Measurements from ENCODE around the gene NR3C2.

The NR3C2 gene

DNA sequence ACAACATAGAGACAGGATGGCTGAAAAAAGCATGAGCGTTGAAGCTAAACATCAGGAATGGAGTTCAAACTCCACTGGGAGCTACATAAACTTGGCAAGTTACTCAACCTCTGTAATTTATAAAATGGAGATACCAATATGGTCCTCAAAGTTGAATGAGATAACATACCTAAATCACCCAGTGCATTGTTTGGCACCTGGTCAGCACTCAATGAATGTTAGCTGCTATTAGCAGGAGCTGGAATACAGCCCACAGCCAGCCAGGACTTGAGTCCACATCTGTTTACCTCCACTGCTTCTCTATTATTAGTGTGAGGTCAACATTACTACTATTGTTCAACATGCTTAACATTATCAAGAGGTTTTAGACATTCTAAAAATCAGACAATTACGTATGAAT is 97.9 kb downstream of the NR3C2 start:
- CTCF ChIA-PET, result no interaction called here
- TF ChIP-seq, protein P1, sequence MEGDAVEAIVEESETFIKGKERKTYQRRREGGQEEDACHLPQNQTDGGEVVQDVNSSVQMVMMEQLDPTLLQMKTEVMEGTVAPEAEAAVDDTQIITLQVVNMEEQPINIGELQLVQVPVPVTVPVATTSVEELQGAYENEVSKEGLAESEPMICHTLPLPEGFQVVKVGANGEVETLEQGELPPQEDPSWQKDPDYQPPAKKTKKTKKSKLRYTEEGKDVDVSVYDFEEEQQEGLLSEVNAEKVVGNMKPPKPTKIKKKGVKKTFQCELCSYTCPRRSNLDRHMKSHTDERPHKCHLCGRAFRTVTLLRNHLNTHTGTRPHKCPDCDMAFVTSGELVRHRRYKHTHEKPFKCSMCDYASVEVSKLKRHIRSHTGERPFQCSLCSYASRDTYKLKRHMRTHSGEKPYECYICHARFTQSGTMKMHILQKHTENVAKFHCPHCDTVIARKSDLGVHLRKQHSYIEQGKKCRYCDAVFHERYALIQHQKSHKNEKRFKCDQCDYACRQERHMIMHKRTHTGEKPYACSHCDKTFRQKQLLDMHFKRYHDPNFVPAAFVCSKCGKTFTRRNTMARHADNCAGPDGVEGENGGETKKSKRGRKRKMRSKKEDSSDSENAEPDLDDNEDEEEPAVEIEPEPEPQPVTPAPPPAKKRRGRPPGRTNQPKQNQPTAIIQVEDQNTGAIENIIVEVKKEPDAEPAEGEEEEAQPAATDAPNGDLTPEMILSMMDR (IDR thresholded peaks at IDR 0.05; ENCODE audit: insufficient read depth, low read length, missing control alignments), result no peak
- POLR2A ChIA-PET, result no interaction called here
- H3K4me3 ChIP-seq (ENCODE audit: low read depth, low read length), result no peak overlapping the region
- no peak for DNase-seq (ENCODE audit: low read depth, low spot score)

DNA sequence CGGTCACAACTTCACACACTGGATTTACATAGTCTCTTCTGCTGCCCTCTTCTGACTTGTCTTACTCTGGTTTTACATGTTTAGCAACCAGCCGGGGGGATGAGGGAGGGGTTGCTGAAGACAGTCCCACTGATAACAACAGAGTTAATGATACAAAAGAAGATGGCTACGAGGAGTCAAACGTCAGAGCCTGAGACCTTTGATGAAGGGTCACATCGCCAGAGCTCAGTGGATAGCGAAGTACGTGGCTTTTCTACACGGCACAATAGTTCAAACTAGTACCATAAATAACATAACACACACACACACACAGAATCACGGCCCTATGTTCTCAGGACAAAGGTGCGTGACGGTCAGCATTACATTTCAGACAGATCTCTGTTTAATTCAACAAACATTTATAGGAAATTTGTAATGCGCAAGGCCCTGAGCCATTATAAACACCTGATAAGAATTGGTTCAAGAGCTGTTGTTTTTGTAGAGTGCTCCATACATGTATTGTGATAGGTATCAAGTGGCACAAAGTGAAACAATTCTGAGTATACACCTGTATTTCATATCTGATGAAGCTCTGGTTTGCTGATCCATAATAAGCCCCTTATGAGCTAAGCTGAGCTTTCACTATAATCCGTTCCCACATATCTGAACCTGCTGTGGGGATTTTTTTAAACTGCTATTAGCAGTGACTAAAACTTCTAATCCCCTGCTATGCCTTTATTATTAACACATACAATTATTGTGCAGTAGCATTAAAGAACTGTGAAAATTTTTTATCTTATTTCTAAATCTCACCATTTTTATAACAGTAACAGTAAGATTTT is 100.0 kb downstream of the NR3C2 start:
- CTCF ChIA-PET, result no interaction called here
- H3K4me3 ChIP-seq (ENCODE audit: low read depth, low read length), result no peak overlapping the region
- TF ChIP-seq, protein P1 (IDR thresholded peaks at IDR 0.05; ENCODE audit: insufficient read depth, low read length, missing control alignments), result no peak
- DNase-seq (ENCODE audit: low read depth, low spot score), result no peak
- POLR2A ChIA-PET, result no interaction called here

DNA sequence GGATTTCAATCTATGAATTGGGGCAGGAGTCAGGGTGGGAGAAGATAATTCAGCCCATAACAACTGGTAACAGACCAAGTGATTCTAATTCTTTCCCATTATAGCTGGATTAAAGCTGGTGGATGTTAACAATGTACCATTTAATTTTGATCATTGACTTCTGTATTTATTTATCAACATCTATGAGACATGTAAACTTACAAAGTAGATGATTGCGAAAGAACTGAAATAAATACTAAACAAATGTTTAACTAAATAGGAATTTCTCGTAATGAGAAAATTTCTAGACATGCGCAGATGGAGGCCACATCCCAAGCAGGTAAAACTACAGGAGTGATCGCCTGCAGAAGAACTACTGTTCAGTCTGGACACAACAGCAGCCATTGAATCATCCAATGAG is 107.1 kb downstream of the NR3C2 start:
- no peak for DNase-seq (ENCODE audit: low read depth, low spot score)
- CTCF ChIA-PET, result no interaction called here
- H3K4me3 ChIP-seq (ENCODE audit: low read depth, low read length), result no peak overlapping the region
- TF ChIP-seq, protein P1 (IDR thresholded peaks at IDR 0.05; ENCODE audit: insufficient read depth, low read length, missing control alignments), result no peak
- POLR2A ChIA-PET, result no interaction called here

DNA sequence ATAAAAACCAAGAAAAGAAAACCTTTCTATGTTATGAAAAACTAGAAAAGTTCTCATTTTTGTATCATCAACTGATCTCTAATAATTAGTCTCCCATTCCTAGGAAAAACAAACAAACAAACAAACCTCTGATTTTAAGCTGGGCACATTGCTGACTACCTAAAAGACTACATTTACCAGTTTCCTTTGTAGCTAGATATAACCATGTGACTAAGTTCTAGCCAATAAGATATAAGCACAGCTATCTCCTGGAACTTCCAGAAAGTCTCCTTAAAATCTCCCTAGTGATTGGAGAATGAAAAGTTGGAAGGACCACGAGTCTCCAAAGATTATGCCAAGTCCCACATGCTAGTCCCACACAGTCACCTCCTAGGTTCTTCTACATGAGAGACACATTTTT is 108.9 kb downstream of the NR3C2 start:
- DNase-seq (ENCODE audit: low read depth, low spot score), result no peak
- TF ChIP-seq, protein P1 (IDR thresholded peaks at IDR 0.05; ENCODE audit: insufficient read depth, low read length, missing control alignments), result no peak
- ChIA-PET CTCF (no interaction called here), POLR2A (no interaction called here)
- H3K4me3 ChIP-seq (ENCODE audit: low read depth, low read length), result no peak overlapping the region

DNA sequence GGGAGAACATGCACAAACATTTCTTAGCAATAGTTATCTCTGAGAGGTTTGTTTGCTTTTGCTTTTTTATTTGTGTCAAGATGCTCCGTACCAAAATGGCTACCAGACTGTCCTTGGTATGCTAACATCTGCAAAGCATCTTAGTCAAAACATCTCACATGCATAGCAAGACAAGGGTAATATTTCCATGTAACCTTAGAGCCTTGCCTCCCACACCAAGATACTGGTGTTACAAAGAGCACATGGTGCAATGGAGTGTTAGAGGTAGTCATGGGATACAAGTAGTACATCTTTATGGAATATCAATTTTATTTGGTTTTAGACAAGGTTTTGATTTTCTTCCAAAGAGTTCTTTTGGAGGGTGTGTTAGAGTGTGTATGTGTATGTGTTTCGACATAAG is 109.7 kb downstream of the NR3C2 start:
- TF ChIP-seq, protein P1 (IDR thresholded peaks at IDR 0.05; ENCODE audit: insufficient read depth, low read length, missing control alignments), result no peak
- ChIA-PET POLR2A (no interaction called here), CTCF (no interaction called here)
- no peak overlapping the region for H3K4me3 ChIP-seq (ENCODE audit: low read depth, low read length)
- DNase-seq (ENCODE audit: low read depth, low spot score), result no peak

DNA sequence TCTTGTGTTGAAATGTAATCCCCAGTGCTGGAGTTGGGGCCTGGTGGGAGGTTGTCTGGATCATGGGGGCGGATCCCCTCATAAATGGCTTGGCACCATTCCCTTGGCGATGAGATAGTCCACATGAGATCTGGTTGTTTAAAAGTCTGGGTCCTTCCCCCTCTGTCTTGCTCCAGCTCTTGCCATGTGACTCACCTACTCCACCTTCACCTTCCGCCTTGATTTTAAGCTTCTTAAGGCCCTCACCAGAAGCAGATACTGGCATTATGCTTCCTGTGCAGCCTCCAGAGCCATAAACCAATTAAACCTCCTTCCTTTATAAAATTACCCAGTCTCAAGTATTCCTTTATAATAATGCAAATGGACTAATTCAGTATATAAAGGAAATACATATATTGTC is 111.5 kb downstream of the NR3C2 start:
- CTCF ChIA-PET, result no interaction called here
- TF ChIP-seq, protein P1 (IDR thresholded peaks at IDR 0.05; ENCODE audit: insufficient read depth, low read length, missing control alignments), result no peak
- POLR2A ChIA-PET, result no interaction called here
- DNase-seq (ENCODE audit: low read depth, low spot score), result no peak
- no peak overlapping the region for H3K4me3 ChIP-seq (ENCODE audit: low read depth, low read length)
